ENCODE data around the gene MARCHF10.
A peak's percentile ranks its signal among the peaks of the same experiment; 100 is the strongest.

The MARCHF10 gene

GRCh38 chr17:62741290-62741689 is 66.8 kb downstream of the MARCHF10 start:
- Histone ChIP-seq H3K9me3 (ENCODE audit: control extremely low read depth in 1 of 5, control insufficient read depth in 4 of 5, insufficient read depth in 2 of 5, low read depth in 1 of 5, low read length in 4 of 5) (no peaks in the 10 kb centered on the region), H3K27me3 (replicated peaks in 2 of 5; ENCODE audit: control insufficient read depth in 4 of 5, insufficient read depth in 5 of 5, low read length in 4 of 5) (no peaks in the 10 kb centered on the region), H3K4me1 (ENCODE audit: control extremely low read depth in 1 of 4, control insufficient read depth in 4 of 4, insufficient read depth in 4 of 4, low read length in 3 of 4) (no peaks in the 10 kb centered on the region), H3K36me3 (ENCODE audit: control insufficient read depth in 4 of 4, insufficient read depth in 4 of 4, low read length in 3 of 4) (no peaks in the 10 kb centered on the region), H3K4me3 (ENCODE audit: control insufficient read depth in 1 of 7, extremely low read depth in 1 of 7, insufficient read depth in 4 of 7, low read depth in 2 of 7, low read length in 6 of 7) (no peak overlapping the region), H3K27ac (ENCODE audit: insufficient read depth in 1 of 2, low read depth in 1 of 2, low read length in 2 of 2, poor library complexity in 1 of 2, severe bottlenecking in 2 of 2) (no peak overlapping the region)
- 100% methylated on average over 1 of the region's 4 CpGs for WGBS (ENCODE audit: insufficient coverage)
- ChIA-PET POLR2A (no interaction called here), CTCF (no interaction called here)
- DNase-seq, result no peak

- 96% methylated on average over 9 of the region's 16 CpGs for WGBS (ENCODE audit: insufficient coverage)
- DNase-seq, result no peak
- no peaks in the 10 kb centered on the region for H3K9me3 ChIP-seq (ENCODE audit: control extremely low read depth in 1 of 5, control insufficient read depth in 4 of 5, insufficient read depth in 2 of 5, low read depth in 1 of 5, low read length in 4 of 5)
- no peak overlapping the region for H3K4me3 ChIP-seq (ENCODE audit: control insufficient read depth in 1 of 7, extremely low read depth in 1 of 7, insufficient read depth in 4 of 7, low read depth in 2 of 7, low read length in 6 of 7)
- ChIA-PET POLR2A (no interaction called here), CTCF (no interaction called here)
- no peaks in the 10 kb centered on the region for H3K36me3 ChIP-seq (ENCODE audit: control insufficient read depth in 4 of 4, insufficient read depth in 4 of 4, low read length in 3 of 4)
- no peak overlapping the region for H3K27ac ChIP-seq (ENCODE audit: insufficient read depth in 1 of 2, low read depth in 1 of 2, low read length in 2 of 2, poor library complexity in 1 of 2, severe bottlenecking in 2 of 2)
- no peaks in the 10 kb centered on the region for H3K27me3 ChIP-seq (replicated peaks in 2 of 5; ENCODE audit: control insufficient read depth in 4 of 5, insufficient read depth in 5 of 5, low read length in 4 of 5)
- H3K4me1 ChIP-seq (ENCODE audit: control extremely low read depth in 1 of 4, control insufficient read depth in 4 of 4, insufficient read depth in 4 of 4, low read length in 3 of 4), result no peaks in the 10 kb centered on the region
Observed at GRCh38 chr17:62739645-62740388, 68.3 kb downstream of the MARCHF10 start.

- DNase-seq, result no peak
- no peak overlapping the region for H3K4me3 ChIP-seq (ENCODE audit: control insufficient read depth in 1 of 7, extremely low read depth in 1 of 7, insufficient read depth in 4 of 7, low read depth in 2 of 7, low read length in 6 of 7)
- no peaks in the 10 kb centered on the region for H3K36me3 ChIP-seq (ENCODE audit: control insufficient read depth in 4 of 4, insufficient read depth in 4 of 4, low read length in 3 of 4)
- ChIA-PET CTCF (no interaction called here), POLR2A (no interaction called here)
- no peaks in the 10 kb centered on the region for H3K27me3 ChIP-seq (replicated peaks in 2 of 5; ENCODE audit: control insufficient read depth in 4 of 5, insufficient read depth in 5 of 5, low read length in 4 of 5)
- no peak overlapping the region for H3K27ac ChIP-seq (ENCODE audit: insufficient read depth in 1 of 2, low read depth in 1 of 2, low read length in 2 of 2, poor library complexity in 1 of 2, severe bottlenecking in 2 of 2)
- WGBS (ENCODE audit: insufficient coverage), result 96% methylated on average over 5 of the region's 9 CpGs
- no peaks in the 10 kb centered on the region for H3K4me1 ChIP-seq (ENCODE audit: control extremely low read depth in 1 of 4, control insufficient read depth in 4 of 4, insufficient read depth in 4 of 4, low read length in 3 of 4)
- H3K9me3 ChIP-seq (ENCODE audit: control extremely low read depth in 1 of 5, control insufficient read depth in 4 of 5, insufficient read depth in 2 of 5, low read depth in 1 of 5, low read length in 4 of 5), result no peaks in the 10 kb centered on the region
Observed at GRCh38 chr17:62738281-62738680, 69.8 kb downstream of the MARCHF10 start.

GRCh38 chr17:62737513-62737912 is 70.6 kb downstream of the MARCHF10 start:
- ChIA-PET POLR2A (no interaction called here), CTCF (no interaction called here)
- Histone ChIP-seq H3K9me3 (ENCODE audit: control extremely low read depth in 1 of 5, control insufficient read depth in 4 of 5, insufficient read depth in 2 of 5, low read depth in 1 of 5, low read length in 4 of 5) (no peaks in the 10 kb centered on the region), H3K27ac (ENCODE audit: insufficient read depth in 1 of 2, low read depth in 1 of 2, low read length in 2 of 2, poor library complexity in 1 of 2, severe bottlenecking in 2 of 2) (no peak overlapping the region), H3K27me3 (replicated peaks in 2 of 5; ENCODE audit: control insufficient read depth in 4 of 5, insufficient read depth in 5 of 5, low read length in 4 of 5) (no peaks in the 10 kb centered on the region), H3K4me1 (ENCODE audit: control extremely low read depth in 1 of 4, control insufficient read depth in 4 of 4, insufficient read depth in 4 of 4, low read length in 3 of 4) (no peaks in the 10 kb centered on the region), H3K36me3 (ENCODE audit: control insufficient read depth in 4 of 4, insufficient read depth in 4 of 4, low read length in 3 of 4) (no peaks in the 10 kb centered on the region), H3K4me3 (ENCODE audit: control insufficient read depth in 1 of 7, extremely low read depth in 1 of 7, insufficient read depth in 4 of 7, low read depth in 2 of 7, low read length in 6 of 7) (no peak overlapping the region)
- DNase-seq, result no peak
- 98% methylated on average over 4 of the region's 8 CpGs for WGBS (ENCODE audit: insufficient coverage)

GRCh38 chr17:62735044-62735651 is 73.0 kb downstream of the MARCHF10 start:
- 94% methylated on average over 6 of the region's 7 CpGs for WGBS (ENCODE audit: insufficient coverage)
- ChIA-PET CTCF (no interaction called here), POLR2A (no interaction called here)
- DNase-seq, result no peak
- Histone ChIP-seq H3K9me3 (ENCODE audit: control extremely low read depth in 1 of 5, control insufficient read depth in 4 of 5, insufficient read depth in 2 of 5, low read depth in 1 of 5, low read length in 4 of 5) (no peaks in the 10 kb centered on the region), H3K4me3 (ENCODE audit: control insufficient read depth in 1 of 7, extremely low read depth in 1 of 7, insufficient read depth in 4 of 7, low read depth in 2 of 7, low read length in 6 of 7) (no peak overlapping the region), H3K27me3 (replicated peaks in 2 of 5; ENCODE audit: control insufficient read depth in 4 of 5, insufficient read depth in 5 of 5, low read length in 4 of 5) (no peaks in the 10 kb centered on the region), H3K4me1 (ENCODE audit: control extremely low read depth in 1 of 4, control insufficient read depth in 4 of 4, insufficient read depth in 4 of 4, low read length in 3 of 4) (no peaks in the 10 kb centered on the region), H3K36me3 (ENCODE audit: control insufficient read depth in 4 of 4, insufficient read depth in 4 of 4, low read length in 3 of 4) (no peaks in the 10 kb centered on the region), H3K27ac (ENCODE audit: insufficient read depth in 1 of 2, low read depth in 1 of 2, low read length in 2 of 2, poor library complexity in 1 of 2, severe bottlenecking in 2 of 2) (no peak overlapping the region)

GRCh38 chr17:62732125-62732524 is 76.0 kb downstream of the MARCHF10 start:
- ChIA-PET POLR2A (interaction anchor here (0.6 kb wide), 1 partner anchor 30 kb away, joined by 3 read pairs; no protein-coding TSS in a partner anchor), CTCF (interaction anchor here (0.7 kb wide), 1 partner anchor 9 kb away, joined by 3 read pairs; no protein-coding TSS in a partner anchor)
- H3K27ac ChIP-seq (ENCODE audit: insufficient read depth in 1 of 2, low read depth in 1 of 2, low read length in 2 of 2, poor library complexity in 1 of 2, severe bottlenecking in 2 of 2), result no peak overlapping the region
- peaks cover 0 to 5% (median 2%) of the 10 kb centered on the region in 4 experiments for H3K4me1 ChIP-seq (ENCODE audit: control extremely low read depth in 1 of 4, control insufficient read depth in 4 of 4, insufficient read depth in 4 of 4, low read length in 3 of 4)
- DNase-seq, result no peak
- 100% methylated on average over 2 of the region's 5 CpGs for WGBS (ENCODE audit: insufficient coverage)
- H3K36me3 ChIP-seq (ENCODE audit: control insufficient read depth in 4 of 4, insufficient read depth in 4 of 4, low read length in 3 of 4), result no peaks in the 10 kb centered on the region
- no peaks in the 10 kb centered on the region for H3K9me3 ChIP-seq (ENCODE audit: control extremely low read depth in 1 of 5, control insufficient read depth in 4 of 5, insufficient read depth in 2 of 5, low read depth in 1 of 5, low read length in 4 of 5)
- no peaks in the 10 kb centered on the region for H3K27me3 ChIP-seq (replicated peaks in 2 of 5; ENCODE audit: control insufficient read depth in 4 of 5, insufficient read depth in 5 of 5, low read length in 4 of 5)
- H3K4me3 ChIP-seq (ENCODE audit: control insufficient read depth in 1 of 7, extremely low read depth in 1 of 7, insufficient read depth in 4 of 7, low read depth in 2 of 7, low read length in 6 of 7), result no peak overlapping the region

- DNase-seq, result peak in 2 of 3 donors; percentile 9 to 32
- ChIA-PET POLR2A (no interaction called here), CTCF (interaction anchor here (0.5 to 1.2 kb wide), 4 partner anchors 11 to 236 kb away, joined by 3 read pairs; no protein-coding TSS in a partner anchor)
- 39% methylated on average over 3 of the region's 6 CpGs for WGBS (ENCODE audit: insufficient coverage)
- Histone ChIP-seq H3K27ac (ENCODE audit: insufficient read depth in 1 of 2, low read depth in 1 of 2, low read length in 2 of 2, poor library complexity in 1 of 2, severe bottlenecking in 2 of 2) (no peak overlapping the region), H3K4me1 (ENCODE audit: control extremely low read depth in 1 of 4, control insufficient read depth in 4 of 4, insufficient read depth in 4 of 4, low read length in 3 of 4) (peaks cover 2 to 22% (median 17%) of the 10 kb centered on the region in 4 experiments), H3K36me3 (ENCODE audit: control insufficient read depth in 4 of 4, insufficient read depth in 4 of 4, low read length in 3 of 4) (no peaks in the 10 kb centered on the region), H3K4me3 (ENCODE audit: control insufficient read depth in 1 of 7, extremely low read depth in 1 of 7, insufficient read depth in 4 of 7, low read depth in 2 of 7, low read length in 6 of 7) (no peak overlapping the region), H3K27me3 (replicated peaks in 2 of 5; ENCODE audit: control insufficient read depth in 4 of 5, insufficient read depth in 5 of 5, low read length in 4 of 5) (no peaks in the 10 kb centered on the region), H3K9me3 (ENCODE audit: control extremely low read depth in 1 of 5, control insufficient read depth in 4 of 5, insufficient read depth in 2 of 5, low read depth in 1 of 5, low read length in 4 of 5) (no peaks in the 10 kb centered on the region)
Observed at GRCh38 chr17:62727916-62728672, 80.0 kb downstream of the MARCHF10 start.
